Karpas-422 (cell line): ENCODE results near the gene PARVG. TPM values are rescaled to one million over a fixed set of nuclear protein-coding genes. Genes with fewer than 3 reads are reported as not detected.

Experiments used
- DNase-seq: peaks from one replicate; pipeline ENCODE4 v3.0.0-alpha.2; 2015
- H2AFZ ChIP-seq: fragments of 200-600 bp; sonication (generic); 2 replicates; pipeline ENCODE4 v1.6.1; 2014; ENCODE audit warnings: antibody characterized with exemption, low read length, mixed read lengths
- H3K27ac ChIP-seq: fragments of 200-600 bp; sonication (generic); 2 replicates; pipeline ENCODE4 v1.5.1; 2014; ENCODE audit warnings: mild to moderate bottlenecking, low read length, moderate library complexity
- H3K27me3 ChIP-seq: fragments of 200-600 bp; sonication (generic); 2 replicates; pipeline ENCODE4 v1.6.1; 2014; ENCODE audit warnings: low read length, mixed read lengths
- H3K36me3 ChIP-seq: fragments of 200-600 bp; sonication (generic); 2 replicates; pipeline ENCODE4 v1.6.1; 2014; ENCODE audit warnings: low read length, mixed read lengths; ENCODE audit not compliant: insufficient read depth
- H3K4me1 ChIP-seq: fragments of 200-600 bp; sonication (generic); 2 replicates; pipeline ENCODE4 v1.6.1; 2014; ENCODE audit warnings: mild to moderate bottlenecking, low read length, mixed read lengths
- H3K4me2 ChIP-seq: fragments of 200-600 bp; sonication (generic); 2 replicates; pipeline ENCODE4 v1.6.1; 2014; ENCODE audit warnings: low read length, low read depth, mild to moderate bottlenecking; ENCODE audit not compliant: poor library complexity, severe bottlenecking
- H3K4me3 ChIP-seq: fragments of 200-600 bp; sonication (generic); 2 replicates; pipeline ENCODE4 v1.5.1; 2014; ENCODE audit warnings: mild to moderate bottlenecking, antibody characterized with exemption, low read length, mixed read lengths
- H3K79me2 ChIP-seq: fragments of 200-600 bp; sonication (generic); 2 replicates; pipeline ENCODE4 v1.6.1; 2014; ENCODE audit warnings: mild to moderate bottlenecking, low read length, mixed read lengths
- H3K9ac ChIP-seq: fragments of 200-600 bp; sonication (generic); 2 replicates; pipeline ENCODE4 v1.6.0; 2014; ENCODE audit warnings: low read length
- H3K9me2 ChIP-seq: fragments of 200-600 bp; sonication (generic), shearing (Covaris generic); replicated peaks from 2 replicates; pipeline ENCODE4 v1.6.0; 2014; ENCODE audit warnings: mild to moderate bottlenecking, low read length, moderate library complexity; ENCODE audit not compliant: insufficient read depth
- H3K9me3 ChIP-seq: fragments of 300-700, 200-600 bp; sonication (generic); 2 replicates; pipeline ENCODE4 v1.6.1; 2014; ENCODE audit warnings: low read length, mixed read lengths
- H4K20me1 ChIP-seq: fragments of 200-600 bp; sonication (generic); 2 replicates; pipeline ENCODE4 v1.6.1; 2014; ENCODE audit warnings: mild to moderate bottlenecking, antibody characterized with exemption, low read length, low read depth; ENCODE audit not compliant: insufficient read depth
- total RNA-seq: library from RNA; depleted of rRNA; stranded (reverse); fragments of >200 nt; shearing (Covaris generic); gene quantifications from 2 replicates; pipeline ENCODE4 v1.2.3, GENCODE V29; 2014; ENCODE audit warnings: low replicate concordance

PARVG gene
- total RNA-seq, 1 experiment from 2014 or later, result 6.3 TPM

DNA sequence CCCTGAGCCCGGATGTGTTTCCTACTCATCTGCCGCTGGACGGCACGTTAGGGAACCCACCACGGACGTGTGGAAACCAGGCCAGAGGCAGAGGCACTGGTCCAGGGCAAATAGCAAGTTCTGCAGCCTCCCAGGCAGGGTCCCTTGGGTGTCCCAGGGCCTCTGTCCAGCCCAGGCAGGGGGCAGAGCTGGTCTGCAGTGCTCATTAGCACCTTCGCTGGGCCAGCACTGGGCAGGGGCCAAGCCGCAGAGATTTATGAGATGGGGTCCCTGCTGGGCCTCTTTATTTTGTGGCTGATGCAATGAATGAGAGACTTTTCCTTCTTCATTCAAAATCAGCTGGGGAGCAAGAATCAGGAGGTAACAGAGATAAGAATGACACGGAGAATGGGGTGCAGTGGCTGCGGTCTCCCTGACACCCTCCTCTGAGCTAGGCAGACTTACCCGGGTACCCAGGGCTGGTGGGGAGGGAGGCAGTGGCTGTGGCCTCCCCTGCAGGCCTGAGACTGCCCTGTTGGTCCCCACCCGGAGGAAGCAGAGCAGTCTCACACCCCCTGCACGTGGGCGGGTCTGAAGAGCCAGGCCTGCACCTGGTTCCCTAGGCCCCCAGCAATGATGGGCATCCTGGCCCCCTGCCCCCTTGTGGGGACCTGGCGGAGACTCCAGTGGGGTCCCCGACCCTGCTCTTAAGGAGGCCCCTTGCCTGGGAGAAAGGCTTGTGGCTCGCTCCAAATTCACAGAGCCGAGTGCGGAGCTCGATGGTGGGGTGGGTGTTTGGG lies 14.0 kb upstream of the PARVG start:
- Histone ChIP-seq H3K27me3 (no peaks in the 10 kb centered on the region), H3K27ac (no peak overlapping the region), H2AFZ (no peak overlapping the region), H3K79me2 (no peaks in the 10 kb centered on the region), H3K36me3 (no peaks in the 10 kb centered on the region), H3K9me3 (no peaks in the 10 kb centered on the region), H3K4me3 (no peak overlapping the region), H4K20me1 (no peaks in the 10 kb centered on the region), H3K9ac (no peak overlapping the region), H3K4me2 (no peak overlapping the region), H3K4me1 (no peaks in the 10 kb centered on the region), H3K9me2 (no peaks in the 10 kb centered on the region)
- no peak for DNase-seq

DNA sequence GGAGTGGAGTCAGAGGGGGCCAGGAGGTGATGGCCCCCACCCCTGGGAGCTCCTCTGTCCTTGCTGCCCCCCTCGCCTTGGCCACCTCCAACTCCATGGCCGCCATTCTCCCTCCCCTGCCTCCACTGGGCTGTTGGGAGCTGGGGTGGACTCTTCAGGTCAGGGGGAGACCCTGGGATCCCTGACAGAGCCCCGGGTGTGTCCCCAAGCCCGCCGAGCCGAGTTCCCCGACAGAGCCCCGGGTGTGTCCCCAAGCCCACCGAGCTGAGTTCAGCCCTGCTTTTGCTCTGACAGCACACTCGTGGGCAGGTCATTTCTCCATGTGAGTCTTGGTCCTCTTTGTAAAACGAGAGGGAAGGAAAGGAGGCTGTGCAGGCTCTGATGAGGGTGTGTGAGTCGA lies 13.2 kb upstream of the PARVG start:
- no peak for DNase-seq
- Histone ChIP-seq H2AFZ (no peak overlapping the region), H3K9me2 (no peaks in the 10 kb centered on the region), H3K79me2 (no peaks in the 10 kb centered on the region), H3K27ac (no peak overlapping the region), H3K36me3 (no peaks in the 10 kb centered on the region), H4K20me1 (no peaks in the 10 kb centered on the region), H3K4me3 (no peak overlapping the region), H3K27me3 (no peaks in the 10 kb centered on the region), H3K9me3 (no peaks in the 10 kb centered on the region), H3K9ac (no peak overlapping the region), H3K4me1 (peaks cover 4% of the 10 kb centered on the region; the same call in 1 of the 2 replicates), H3K4me2 (no peak overlapping the region)

DNA sequence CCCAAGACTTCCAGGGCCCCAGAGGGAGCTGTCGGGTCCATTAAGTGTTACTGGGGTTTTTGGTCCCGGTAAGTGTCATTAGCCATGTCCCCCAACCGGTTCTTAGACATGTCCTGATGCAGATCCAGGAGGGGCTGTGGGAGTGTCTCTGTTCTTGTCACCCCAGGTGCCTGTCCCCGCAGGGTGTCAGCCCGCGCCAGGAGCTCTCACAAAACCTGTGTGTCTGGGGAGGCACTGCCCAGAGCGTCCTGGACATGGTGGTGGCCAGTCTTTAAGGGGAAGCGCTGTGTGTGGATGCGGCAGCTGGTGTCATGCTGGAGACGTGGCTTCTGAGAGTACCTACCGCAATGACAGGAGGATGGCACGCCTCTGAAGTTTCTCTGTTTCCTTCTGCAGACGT lies 12.5 kb upstream of the PARVG start:
- H3K27ac ChIP-seq, result no peak overlapping the region
- no peaks in the 10 kb centered on the region for H3K36me3 ChIP-seq
- peaks cover 5% of the 10 kb centered on the region; the same call in 1 of the 2 replicates for H3K4me1 ChIP-seq
- no peaks in the 10 kb centered on the region for H3K9me2 ChIP-seq
- no peak for DNase-seq
- no peaks in the 10 kb centered on the region for H4K20me1 ChIP-seq
- no peak overlapping the region for H3K4me2 ChIP-seq
- no peak overlapping the region for H3K9ac ChIP-seq
- no peaks in the 10 kb centered on the region for H3K9me3 ChIP-seq
- no peaks in the 10 kb centered on the region for H3K27me3 ChIP-seq
- no peaks in the 10 kb centered on the region for H3K79me2 ChIP-seq
- no peak overlapping the region for H2AFZ ChIP-seq
- H3K4me3 ChIP-seq, result no peak overlapping the region

DNA sequence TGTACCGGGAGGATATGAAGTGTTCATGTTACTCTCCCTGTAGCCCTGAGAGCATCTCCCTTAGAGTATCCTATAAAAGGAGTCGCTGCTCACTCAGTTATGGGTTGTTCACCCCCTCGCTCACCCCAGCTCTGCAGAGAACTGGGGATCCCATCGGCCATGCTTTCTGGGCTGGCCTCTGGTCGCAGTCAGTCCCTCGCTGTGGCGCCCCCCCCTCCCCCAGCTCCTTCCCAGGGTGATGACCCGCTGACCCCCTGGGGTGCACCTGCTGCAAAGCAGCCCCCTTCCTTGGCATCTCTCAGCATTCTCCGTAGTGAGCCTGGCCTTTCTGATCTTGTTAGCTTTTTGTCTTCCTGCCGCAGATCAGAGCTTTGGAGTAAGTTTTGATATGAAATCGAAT lies 10.3 kb upstream of the PARVG start:
- H3K9me3 ChIP-seq, result no peaks in the 10 kb centered on the region
- no peak overlapping the region for H3K27ac ChIP-seq
- no peak overlapping the region for H2AFZ ChIP-seq
- no peaks in the 10 kb centered on the region for H4K20me1 ChIP-seq
- no peak overlapping the region for H3K4me3 ChIP-seq
- no peaks in the 10 kb centered on the region for H3K27me3 ChIP-seq
- H3K4me1 ChIP-seq, result peaks cover 5% of the 10 kb centered on the region; the same call in 1 of the 2 replicates
- no peaks in the 10 kb centered on the region for H3K79me2 ChIP-seq
- no peak overlapping the region for H3K9ac ChIP-seq
- no peak for DNase-seq
- no peaks in the 10 kb centered on the region for H3K9me2 ChIP-seq
- H3K36me3 ChIP-seq, result no peaks in the 10 kb centered on the region
- H3K4me2 ChIP-seq, result no peak overlapping the region

DNA sequence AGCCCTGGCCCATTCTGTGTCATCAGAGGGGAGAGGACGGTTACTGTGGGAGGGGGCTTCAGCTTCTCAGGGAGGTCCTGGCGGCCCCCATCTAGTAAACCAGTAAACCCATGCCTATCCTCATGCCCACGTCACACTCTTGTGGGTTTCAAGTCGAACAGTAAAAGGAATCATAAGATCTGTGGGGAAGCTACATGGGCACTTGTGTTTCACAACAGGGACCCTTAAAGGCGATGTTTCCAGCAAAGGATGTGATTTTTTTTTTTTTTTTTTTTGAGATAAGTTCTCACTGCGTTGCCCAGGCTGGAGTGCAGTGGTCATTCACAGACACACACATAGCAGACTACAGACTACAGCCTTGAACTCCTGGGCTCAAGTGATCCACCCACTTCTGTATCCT lies 9.2 kb upstream of the PARVG start:
- H3K9me3 ChIP-seq, result no peaks in the 10 kb centered on the region
- H3K79me2 ChIP-seq, result no peaks in the 10 kb centered on the region
- H3K27ac ChIP-seq, result no peak overlapping the region
- no peak overlapping the region for H3K9ac ChIP-seq
- 0 out of 2 replicates have a peak, but pooled peaks cover 3% of the 10 kb centered on the region for H3K27me3 ChIP-seq
- H2AFZ ChIP-seq, result no peak overlapping the region
- no peak overlapping the region for H3K4me2 ChIP-seq
- H3K4me1 ChIP-seq, result peaks cover 5% of the 10 kb centered on the region; the same call in 1 of the 2 replicates
- no peak overlapping the region for H3K4me3 ChIP-seq
- H3K36me3 ChIP-seq, result no peaks in the 10 kb centered on the region
- no peaks in the 10 kb centered on the region for H4K20me1 ChIP-seq
- no peak for DNase-seq
- no peaks in the 10 kb centered on the region for H3K9me2 ChIP-seq

DNA sequence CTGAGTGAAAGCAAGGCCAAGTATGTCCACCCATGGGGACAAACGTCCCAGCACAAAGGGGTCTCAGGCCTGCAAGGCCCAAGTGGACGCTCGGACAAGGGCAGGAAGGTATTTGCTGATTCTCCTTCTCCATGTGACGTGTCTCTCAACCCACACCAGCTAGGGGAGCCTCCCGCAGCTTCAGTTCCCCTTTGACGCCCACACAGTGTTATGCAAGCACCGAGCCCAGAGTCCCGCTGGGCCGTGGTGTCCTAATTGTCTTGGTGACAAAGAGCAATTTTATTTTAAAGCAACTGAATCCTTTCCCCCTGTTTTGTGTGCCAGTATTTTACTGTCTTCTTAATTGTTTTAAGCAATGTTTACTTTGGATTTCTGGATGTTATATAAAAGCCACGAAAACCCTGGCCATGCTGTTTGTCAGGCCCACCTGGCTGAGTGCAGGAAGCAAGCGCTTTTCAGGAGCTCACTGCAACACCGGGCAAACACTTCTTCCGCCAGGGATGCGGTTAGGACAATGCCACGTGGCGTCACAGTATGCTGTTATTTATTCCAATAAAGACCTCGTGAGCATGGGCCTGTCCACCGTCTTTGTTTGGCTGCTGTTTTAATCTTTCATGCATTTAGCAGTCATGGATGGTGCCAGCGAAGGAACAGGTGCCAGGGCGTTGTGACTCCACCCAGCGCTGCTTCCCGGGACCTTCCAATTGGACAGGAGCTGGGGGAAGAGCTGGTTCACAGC lies 8.2 kb upstream of the PARVG start:
- no peak overlapping the region for H2AFZ ChIP-seq
- no peaks in the 10 kb centered on the region for H3K9me3 ChIP-seq
- no peak overlapping the region for H3K9ac ChIP-seq
- no peak overlapping the region for H3K4me3 ChIP-seq
- H3K79me2 ChIP-seq, result no peaks in the 10 kb centered on the region
- peaks cover 5% of the 10 kb centered on the region; the same call in 1 of the 2 replicates for H3K4me1 ChIP-seq
- no peak overlapping the region for H3K4me2 ChIP-seq
- no peak overlapping the region for H3K27ac ChIP-seq
- H3K9me2 ChIP-seq, result no peaks in the 10 kb centered on the region
- 0 out of 2 replicates have a peak, but pooled peaks cover 3% of the 10 kb centered on the region for H3K27me3 ChIP-seq
- no peaks in the 10 kb centered on the region for H4K20me1 ChIP-seq
- DNase-seq, result peak; percentile 54
- H3K36me3 ChIP-seq, result no peaks in the 10 kb centered on the region

DNA sequence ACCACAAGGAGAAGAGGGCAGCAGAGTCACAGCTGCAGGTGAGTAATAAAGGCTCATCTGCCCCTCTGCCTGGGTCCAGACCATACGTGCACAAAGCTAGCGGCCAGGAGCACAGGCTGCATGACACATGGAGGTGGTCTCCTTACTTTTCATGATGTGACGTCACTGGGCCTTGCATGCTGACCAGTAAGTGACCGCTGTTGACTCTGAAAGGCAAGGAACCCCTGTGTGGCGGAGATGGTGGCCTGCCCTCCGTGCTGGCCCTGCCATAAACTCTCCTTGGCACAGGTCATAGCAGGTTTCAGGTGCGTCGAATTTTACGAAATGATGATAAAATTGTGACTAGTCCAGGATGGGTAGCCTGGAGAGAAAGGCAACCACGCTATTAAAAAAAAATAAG lies 7.6 kb upstream of the PARVG start:
- H3K9me3 ChIP-seq, result no peaks in the 10 kb centered on the region
- H3K4me1 ChIP-seq, result peaks cover 5% of the 10 kb centered on the region; the same call in 1 of the 2 replicates
- no peak overlapping the region for H3K27ac ChIP-seq
- H3K9me2 ChIP-seq, result no peaks in the 10 kb centered on the region
- H3K4me2 ChIP-seq, result no peak overlapping the region
- no peaks in the 10 kb centered on the region for H3K36me3 ChIP-seq
- no peak for DNase-seq
- no peak overlapping the region for H3K4me3 ChIP-seq
- no peaks in the 10 kb centered on the region for H4K20me1 ChIP-seq
- no peak overlapping the region for H3K9ac ChIP-seq
- H3K27me3 ChIP-seq, result 0 out of 2 replicates have a peak, but pooled peaks cover 3% of the 10 kb centered on the region
- H3K79me2 ChIP-seq, result no peaks in the 10 kb centered on the region
- no peak overlapping the region for H2AFZ ChIP-seq

DNA sequence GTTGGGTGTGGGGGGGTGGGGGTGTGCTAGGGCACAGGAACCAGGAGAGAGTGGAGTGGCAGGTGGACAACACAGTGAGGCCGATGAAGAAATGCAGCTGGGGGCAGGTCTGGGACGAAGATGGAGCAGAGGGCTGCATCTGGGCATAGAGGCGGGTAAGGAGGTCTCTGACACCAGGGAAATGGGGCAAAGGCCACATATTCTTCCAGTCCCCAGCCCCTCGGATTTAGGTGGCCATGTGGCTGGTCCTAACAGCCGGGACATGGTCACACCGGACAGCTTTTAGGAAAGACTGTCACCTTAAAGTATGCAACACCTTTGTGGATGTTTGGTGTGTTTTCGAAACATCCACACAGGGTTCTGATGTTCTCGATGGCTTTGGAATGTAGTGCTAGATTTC lies 5.0 kb upstream of the PARVG start:
- H2AFZ ChIP-seq, result no peak overlapping the region

More for the DNA sequence above, 5.0 kb upstream of the PARVG start:
- no peak for DNase-seq
- no peaks in the 10 kb centered on the region for H3K79me2 ChIP-seq
- H3K9me3 ChIP-seq, result no peaks in the 10 kb centered on the region
- no peak overlapping the region for H3K9ac ChIP-seq
- 0 out of 2 replicates have a peak, but pooled peaks cover 3% of the 10 kb centered on the region for H3K27me3 ChIP-seq
- H3K27ac ChIP-seq, result no peak overlapping the region
- no peaks in the 10 kb centered on the region for H3K9me2 ChIP-seq
- H3K36me3 ChIP-seq, result no peaks in the 10 kb centered on the region
- no peak overlapping the region for H3K4me2 ChIP-seq
- H3K4me1 ChIP-seq, result peaks cover 5% of the 10 kb centered on the region; the same call in 1 of the 2 replicates
- no peaks in the 10 kb centered on the region for H4K20me1 ChIP-seq
- no peak overlapping the region for H3K4me3 ChIP-seq
